GM21786 (cell line): ENCODE data around the gene MIA3.
"Not testable (repeated sequence)": the region's sequence is repeated elsewhere in the genome, so short reads cannot be mapped to it uniquely, and the experiment has no call there.

ENCODE experiments used
- ATAC-seq: cut with Tn5 transposase; IDR thresholded peaks from one replicate; pipeline ENCODE4 v1.9.1; 2021; ENCODE audit not compliant: unreplicated experiment

Gene MIA3

GRCh38 chr1:222656391-222657155 lies 38.7 kb downstream of the MIA3 start:
- ATAC-seq, result no peak

GRCh38 chr1:222657899-222658298 lies 40.0 kb downstream of the MIA3 start:
- no peak for ATAC-seq

DNA sequence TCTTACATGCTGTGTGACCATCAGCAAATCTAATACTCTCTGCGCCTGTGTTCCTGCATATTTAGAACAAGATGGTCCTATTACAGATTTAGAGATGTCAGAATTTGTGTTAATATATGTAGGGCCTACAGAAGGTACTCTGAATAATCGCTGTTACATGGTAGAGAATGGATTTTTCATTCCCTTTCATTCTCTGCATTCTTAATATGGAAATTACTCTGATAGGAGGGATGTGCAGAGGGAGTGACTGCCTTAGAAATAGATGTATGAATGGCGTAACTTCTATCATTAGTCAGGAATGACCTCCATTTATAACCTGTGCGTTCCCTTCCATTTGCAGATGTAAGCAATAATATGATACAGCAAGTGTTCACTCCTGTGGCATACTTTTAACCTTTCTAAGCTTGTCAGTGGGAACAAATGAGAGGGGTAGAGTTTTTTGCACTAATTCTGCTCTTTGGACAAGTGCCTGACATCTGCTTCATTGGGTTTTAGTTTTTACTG lies 45.6 kb downstream of the MIA3 start:
- ATAC-seq, result no peak

GRCh38 chr1:222665964-222666363 lies 48.1 kb downstream of the MIA3 start:
- ATAC-seq, result no peak

GRCh38 chr1:222668184-222668583 lies 50.3 kb downstream of the MIA3 start:
- not testable (repeated sequence) for ATAC-seq

DNA sequence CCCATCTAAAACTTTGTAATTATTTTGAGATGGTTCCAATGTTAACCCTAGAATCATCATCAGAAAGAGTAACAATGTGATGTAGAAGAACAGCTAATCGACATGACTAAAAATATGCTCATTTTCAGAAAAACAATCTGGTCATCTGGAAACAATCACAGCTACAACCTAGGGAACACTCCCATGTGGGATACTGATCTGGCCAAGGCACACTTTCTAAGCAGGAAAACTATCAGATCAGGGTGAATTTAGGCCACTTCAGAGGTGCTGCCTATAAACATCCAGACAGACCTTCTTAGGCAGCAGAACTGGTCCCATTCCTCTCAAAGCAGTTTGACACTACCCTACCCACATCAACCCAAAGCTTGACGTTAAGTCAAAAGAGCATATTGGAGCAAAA lies 51.2 kb downstream of the MIA3 start:
- not testable (repeated sequence) for ATAC-seq

GRCh38 chr1:222670110-222670509 lies 52.2 kb downstream of the MIA3 start:
- ATAC-seq, result no peak

DNA sequence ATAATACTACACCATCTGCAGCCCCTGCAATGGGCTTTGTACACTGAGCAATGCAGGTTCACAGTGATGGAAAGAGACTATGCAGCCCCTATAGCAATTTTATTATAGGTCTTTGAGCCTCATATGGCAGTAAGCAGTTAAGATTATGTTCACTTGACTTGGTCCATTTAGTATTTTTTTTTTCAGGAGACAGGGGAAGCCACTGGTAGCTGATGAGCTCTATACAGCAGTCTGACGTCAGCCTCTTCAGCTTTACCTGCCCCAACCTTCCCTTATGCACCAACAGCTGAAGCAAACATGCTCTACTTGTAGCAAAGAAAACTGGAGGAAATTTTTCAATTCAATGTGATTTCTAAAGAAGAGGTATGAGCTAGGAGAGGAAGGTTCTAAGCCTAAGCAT lies 62.2 kb downstream of the MIA3 start:
- no peak for ATAC-seq

DNA sequence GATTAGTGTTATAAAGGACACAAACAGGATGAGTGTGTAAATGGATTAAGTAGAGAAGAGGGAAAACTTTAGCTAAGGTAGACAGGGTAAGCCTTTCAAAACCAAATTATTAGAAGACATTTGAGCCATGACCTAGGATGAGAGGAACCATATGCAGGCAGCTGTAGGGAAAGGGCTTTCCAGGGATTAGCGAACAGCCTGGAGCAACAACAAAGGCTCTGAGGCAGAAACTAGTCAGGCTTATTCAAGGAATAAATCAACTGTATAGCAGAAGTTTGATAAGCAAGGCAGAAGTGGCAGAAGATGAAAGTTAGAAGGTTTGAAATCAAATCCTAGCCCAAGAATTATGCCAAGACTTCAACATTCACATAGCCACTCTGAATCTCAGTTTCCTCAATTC lies 73.1 kb downstream of the MIA3 start:
- no peak for ATAC-seq

- no peak for ATAC-seq
Observed at GRCh38 chr1:222694927-222695326, 77.0 kb downstream of the MIA3 start.

GRCh38 chr1:222696741-222697140 lies 78.8 kb downstream of the MIA3 start:
- no peak for ATAC-seq

DNA sequence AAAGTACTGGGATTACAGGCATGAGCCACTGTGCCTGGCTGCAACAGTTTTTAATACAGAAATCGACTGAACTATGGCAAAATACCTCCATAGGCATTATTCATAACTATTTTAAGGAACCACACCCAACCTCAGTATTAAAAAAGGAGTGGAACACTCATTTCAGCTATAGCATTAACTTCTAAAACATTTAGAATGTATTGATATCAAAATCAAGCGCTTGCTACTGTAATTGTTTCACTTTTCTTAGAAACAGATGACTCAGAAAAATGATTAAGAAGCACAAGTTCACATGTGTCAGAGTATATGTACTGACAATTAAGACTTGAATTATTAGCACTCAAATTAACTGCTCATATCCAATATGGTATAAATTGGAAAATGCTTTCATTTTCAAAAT lies 79.3 kb downstream of the MIA3 start:
- no peak for ATAC-seq

GRCh38 chr1:222697826-222698225 lies 79.9 kb downstream of the MIA3 start:
- ATAC-seq, result no peak

DNA sequence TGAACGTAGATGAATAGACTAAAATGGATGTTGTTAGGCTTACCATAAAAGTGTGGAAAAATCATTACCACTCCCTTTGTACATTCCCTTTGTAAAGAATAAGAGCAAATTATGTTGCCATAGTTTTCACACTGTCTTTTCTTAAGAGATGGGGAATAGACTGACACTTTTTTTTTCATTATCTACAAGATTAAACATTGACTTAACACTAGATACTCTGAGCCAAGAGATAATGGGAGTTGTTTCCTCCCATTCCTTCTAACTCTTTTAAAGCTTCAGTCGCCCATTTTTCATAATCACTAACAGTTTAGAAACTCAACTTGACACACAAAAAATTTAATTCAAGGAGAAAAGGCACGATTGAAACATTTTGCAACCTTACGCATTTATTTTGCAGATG lies 84.3 kb downstream of the MIA3 start:
- no peak for ATAC-seq

GRCh38 chr1:222704260-222704659 lies 86.4 kb downstream of the MIA3 start:
- no peak for ATAC-seq

DNA sequence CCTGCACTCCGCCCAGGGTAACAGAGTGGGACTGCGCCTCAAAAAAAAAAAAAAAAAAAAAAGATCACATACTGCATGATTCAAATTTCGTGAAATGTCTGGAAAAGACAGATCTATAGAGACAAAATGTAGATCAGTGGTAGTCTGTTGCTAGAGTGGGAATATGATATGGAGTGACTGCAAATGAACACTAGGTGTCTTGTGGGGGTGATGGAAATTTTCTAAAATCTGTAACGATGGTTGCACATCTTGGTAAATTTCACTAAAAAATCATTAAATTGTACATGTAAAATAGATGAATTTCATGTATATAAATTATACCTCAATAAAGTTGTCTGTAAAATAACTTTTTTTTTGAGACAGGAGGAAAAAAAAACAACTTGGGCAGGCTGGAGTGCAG lies 88.9 kb downstream of the MIA3 start:
- ATAC-seq, result no peak

- ATAC-seq, result no peak
Observed at GRCh38 chr1:222709700-222710153, 91.8 kb downstream of the MIA3 start.

DNA sequence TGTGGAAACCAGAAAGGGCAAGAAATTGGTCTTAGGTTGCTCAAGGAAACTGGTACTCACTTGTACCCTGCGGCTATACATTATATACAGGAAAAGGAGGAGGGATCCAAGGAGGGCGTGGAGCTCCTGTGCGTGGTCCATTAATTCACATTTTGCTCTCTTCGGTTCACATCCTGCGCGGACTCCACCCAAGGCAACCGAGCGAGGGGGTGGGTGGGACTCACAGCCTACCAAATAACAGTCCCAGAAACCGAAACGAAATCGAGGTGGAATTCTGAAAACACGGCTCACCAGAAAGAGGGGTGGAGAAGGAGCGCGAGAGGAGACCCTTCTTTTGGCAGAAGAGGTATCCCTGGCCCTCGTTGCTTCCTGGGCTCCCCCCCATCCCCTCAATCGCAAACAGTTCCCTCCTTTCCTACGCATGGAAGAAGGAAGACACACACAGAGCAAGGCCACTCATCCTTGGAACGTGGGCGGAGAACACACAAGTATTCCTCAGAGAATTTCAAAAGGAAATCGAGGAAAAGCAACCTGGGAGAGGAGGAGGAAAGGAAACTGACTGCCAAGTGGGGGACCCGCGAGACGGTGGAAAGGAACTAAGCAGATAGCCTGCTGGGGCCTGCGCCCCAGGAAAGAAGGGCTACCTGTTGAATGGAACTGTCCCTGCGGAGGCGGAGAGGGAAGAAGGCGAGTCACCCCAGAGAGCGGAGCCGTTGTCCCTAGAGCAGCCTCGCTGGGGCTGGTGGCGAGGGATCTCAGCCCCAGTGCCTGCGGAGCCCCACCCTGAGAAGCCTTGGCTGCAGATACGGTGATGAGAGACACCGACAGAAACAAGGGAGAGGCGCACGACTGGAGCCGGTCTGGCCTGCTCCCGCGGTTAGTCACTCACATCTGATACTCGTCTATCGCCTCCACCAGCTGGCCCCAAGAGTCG lies 93.7 kb downstream of the MIA3 start:
- peak; percentile 21 for ATAC-seq

GRCh38 chr1:222712253-222713090 lies 94.6 kb downstream of the MIA3 start, which contains the start of the genes AIDA and BROX:
Gene AIDA (minus strand): TSS chr1:222712491. CDS start chr1:222712317, 174 bp downstream.
Gene BROX (plus strand): TSS chr1:222712564. CDS start chr1:222715700, 3,136 bp downstream.
- ATAC-seq, result peak; percentile 73

DNA sequence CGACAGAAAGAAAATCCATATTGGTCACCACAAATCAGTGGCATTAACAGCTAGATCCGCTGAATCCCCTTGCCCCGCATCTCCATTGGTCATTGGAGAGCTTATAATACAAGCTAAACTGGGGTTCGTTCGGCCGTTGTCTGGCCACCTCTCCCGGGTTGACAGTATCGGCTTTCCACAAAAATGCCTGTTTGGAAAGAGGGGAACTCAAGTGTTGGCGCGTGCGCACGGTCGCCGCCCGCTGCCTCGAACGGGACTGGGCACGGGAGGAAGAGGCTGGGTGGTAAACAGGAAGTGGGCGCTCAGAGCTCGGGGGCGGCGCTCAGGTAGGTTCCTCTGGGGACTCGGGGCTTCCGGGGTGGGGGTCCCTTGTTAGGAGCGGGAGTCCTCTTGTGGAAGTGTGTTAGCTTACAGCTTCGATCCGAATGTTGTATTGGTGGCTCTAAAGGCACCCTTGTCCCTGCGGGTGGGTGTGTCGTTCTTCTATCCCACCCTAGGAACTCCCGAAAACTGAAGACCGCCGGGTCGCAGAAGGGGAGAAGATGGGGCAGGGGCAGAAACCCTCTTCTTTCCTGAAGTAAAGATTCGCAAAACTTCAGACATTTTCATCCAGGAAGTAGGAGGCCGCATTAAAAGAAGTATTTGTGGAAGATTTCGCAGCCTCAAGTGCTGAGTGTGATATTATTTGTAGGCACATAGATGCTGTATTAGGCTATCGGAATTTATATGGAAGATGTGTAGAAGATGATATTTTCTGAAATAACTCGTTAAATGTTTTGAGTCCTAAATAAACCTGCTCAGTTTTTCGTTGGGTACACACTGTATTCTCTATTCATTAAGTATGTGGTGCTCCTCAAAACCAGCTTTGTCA lies 95.4 kb downstream of the MIA3 start:
- peak; percentile 75 for ATAC-seq
